GM15510 (cell line): ENCODE results near the gene KIF1A.

Experiments used
- POLR2A ChIP-seq: IDR thresholded peaks from 3 replicates; pipeline ENCODE4 v1.6.1; 2011; ENCODE audit warnings: borderline replicate concordance; ENCODE audit not compliant: insufficient read length; ENCODE audit errors: extremely low read depth

KIF1A gene

GRCh38 chr2:240852671-240853314 lies 32.8 kb upstream of the KIF1A start:
- no peak for TF ChIP-seq POLR2A

GRCh38 chr2:240851078-240851991 lies 31.3 kb upstream of the KIF1A start:
- no peak for TF ChIP-seq POLR2A

GRCh38 chr2:240850756-240851077 lies 30.7 kb upstream of the KIF1A start:
- no peak for TF ChIP-seq POLR2A

- TF ChIP-seq POLR2A = no peak
Observed at GRCh38 chr2:240850026-240850425, 30.0 kb upstream of the KIF1A start.

- TF ChIP-seq POLR2A = no peak
Observed at GRCh38 chr2:240848900-240849680, 29.1 kb upstream of the KIF1A start.

GRCh38 chr2:240847817-240848216 lies 27.8 kb upstream of the KIF1A start:
- no peak for TF ChIP-seq POLR2A

- no peak for TF ChIP-seq POLR2A
Observed at GRCh38 chr2:240846873-240847595, 27.0 kb upstream of the KIF1A start.

- no peak for TF ChIP-seq POLR2A
Observed at GRCh38 chr2:240840435-240841060, 20.5 kb upstream of the KIF1A start.

- TF ChIP-seq POLR2A = no peak
Observed at GRCh38 chr2:240839152-240840143, 19.4 kb upstream of the KIF1A start.

- no peak for TF ChIP-seq POLR2A
Observed at GRCh38 chr2:240837621-240838020, 17.6 kb upstream of the KIF1A start.

GRCh38 chr2:240836781-240837467 lies 16.9 kb upstream of the KIF1A start:
- no peak for TF ChIP-seq POLR2A

- TF ChIP-seq POLR2A = no peak
Observed at GRCh38 chr2:240835528-240835927, 15.5 kb upstream of the KIF1A start.
